OCI-LY3 (cell line): ENCODE data around the gene TLL2.

Experiments used
- CTCF ChIP-seq: fragments of 200-600, 300-600 bp; sonication (generic); IDR thresholded peaks from 2 replicates; pipeline ENCODE4 v1.5.1; 2014; ENCODE audit warnings: antibody characterized with exemption, low read length, low read depth
- EZH2phosphoT487 ChIP-seq: fragments of 200-600 bp; shearing (Covaris generic); IDR thresholded peaks from 2 replicates; pipeline ENCODE4 v1.6.1; 2018; ENCODE audit warnings: antibody characterized with exemption, mixed run types, low read depth

- TF ChIP-seq CTCF: no peak
- no peak for TF ChIP-seq EZH2phosphoT487
Measured at GRCh38 chr10:96339383-96339782, 174.3 kb downstream of the TLL2 start.
